ENCODE data around the gene MPND. TPM values are rescaled to one million over a fixed set of nuclear protein-coding genes. Genes with fewer than 3 reads are reported as not detected.

The MPND gene
- total and polyA plus RNA-seq, 4 donors = 10.8 to 47.4 (median 27.8) TPM

Other genes starting within 250 kb of the MPND start
- gene MAP2K2, start 219.4 kb upstream of the MPND start, total RNA-seq = 100 to 1,000 TPM in 1 of 2 donors, 10 to 100 TPM in 1; 72.6 to 121 TPM
- 100 to 1,000 TPM; 183 to 188 TPM for gene MAP2K2, start 219.4 kb upstream of the MPND start, polyA plus RNA-seq (ENCODE audit: insufficient read length in 2 of 2)
- gene CREB3L3, start 189.9 kb upstream of the MPND start, total RNA-seq = not detected
- under 1 TPM; 0.44 to 0.48 TPM for gene CREB3L3, start 189.9 kb upstream of the MPND start, polyA plus RNA-seq (ENCODE audit: insufficient read length in 2 of 2)
- gene SIRT6, start 161.0 kb upstream of the MPND start, total RNA-seq = 1 to 10 TPM; 8.1 to 9.1 TPM
- gene SIRT6, start 161.0 kb upstream of the MPND start, polyA plus RNA-seq (ENCODE audit: insufficient read length in 2 of 2) = 10 to 100 TPM; 39.8 to 45.4 TPM
- 1 to 10 TPM; 2.8 to 3.1 TPM for gene ANKRD24, start 160.9 kb upstream of the MPND start, total RNA-seq
- gene ANKRD24, start 160.9 kb upstream of the MPND start, polyA plus RNA-seq (ENCODE audit: insufficient read length in 2 of 2) = 10 to 100 TPM; 10.4 to 13.7 TPM
- gene EBI3, start 114.0 kb upstream of the MPND start, total RNA-seq = under 1 TPM; 0.69 to 0.77 TPM
- 1 to 10 TPM in 1 of 2 donors, under 1 TPM in 1; 0.89 to 1.6 TPM for gene EBI3, start 114.0 kb upstream of the MPND start, polyA plus RNA-seq (ENCODE audit: insufficient read length in 2 of 2)
- gene YJU2, start 96.5 kb upstream of the MPND start, total RNA-seq = 10 to 100 TPM; 12.5 to 25.2 TPM
- gene YJU2, start 96.5 kb upstream of the MPND start, polyA plus RNA-seq (ENCODE audit: insufficient read length in 2 of 2) = 10 to 100 TPM; 26.6 to 27.0 TPM
- 10 to 100 TPM in 1 of 2 donors, 1 to 10 TPM in 1; 6.7 to 10.4 TPM for gene SHD, start 64.3 kb upstream of the MPND start, total RNA-seq
- gene SHD, start 64.3 kb upstream of the MPND start, polyA plus RNA-seq (ENCODE audit: insufficient read length in 2 of 2) = 10 to 100 TPM; 68.4 to 77.1 TPM
- under 1 TPM; 0.79 to 0.94 TPM for gene TMIGD2, start 41.2 kb upstream of the MPND start, total RNA-seq
- gene TMIGD2, start 41.2 kb upstream of the MPND start, polyA plus RNA-seq (ENCODE audit: insufficient read length in 2 of 2) = 1 to 10 TPM; 1.1 to 1.6 TPM
- gene FSD1, start 39.0 kb upstream of the MPND start, total RNA-seq = 10 to 100 TPM; 15.9 to 34.4 TPM
- gene FSD1, start 39.0 kb upstream of the MPND start, polyA plus RNA-seq (ENCODE audit: insufficient read length in 2 of 2) = 100 to 1,000 TPM; 107 to 118 TPM
- gene STAP2, start 4.7 kb upstream of the MPND start, total RNA-seq = 10 to 100 TPM in 1 of 2 donors, 1 to 10 TPM in 1; 3.2 to 21.9 TPM
- gene STAP2, start 4.7 kb upstream of the MPND start, polyA plus RNA-seq (ENCODE audit: insufficient read length in 2 of 2) = 1 to 10 TPM; 5.2 to 8.5 TPM
- 10 to 100 TPM; 14.3 to 44.1 TPM for gene SH3GL1, start 57.0 kb downstream of the MPND start, total RNA-seq
- 100 to 1,000 TPM; 104 to 105 TPM for gene SH3GL1, start 57.0 kb downstream of the MPND start, polyA plus RNA-seq (ENCODE audit: insufficient read length in 2 of 2)
- 1 to 10 TPM; 6.2 to 9.3 TPM for gene CHAF1A, start 59.1 kb downstream of the MPND start, total RNA-seq
- 10 to 100 TPM; 14.2 to 16.9 TPM for gene CHAF1A, start 59.1 kb downstream of the MPND start, polyA plus RNA-seq (ENCODE audit: insufficient read length in 2 of 2)
- gene UBXN6, start 114.2 kb downstream of the MPND start, total RNA-seq = 10 to 100 TPM; 56.2 to 89.6 TPM
- gene UBXN6, start 114.2 kb downstream of the MPND start, polyA plus RNA-seq (ENCODE audit: insufficient read length in 2 of 2) = 100 to 1,000 TPM; 124 to 139 TPM
- 10 to 100 TPM; 23.5 to 45.3 TPM for gene HDGFL2, start 128.7 kb downstream of the MPND start, total RNA-seq
- 10 to 100 TPM; 83.5 to 91.2 TPM for gene HDGFL2, start 128.7 kb downstream of the MPND start, polyA plus RNA-seq (ENCODE audit: insufficient read length in 2 of 2)
- under 1 TPM; 0.30 to 0.50 TPM for gene PLIN4, start 174.9 kb downstream of the MPND start, total RNA-seq
- 1 to 10 TPM; 2.3 to 3.2 TPM for gene PLIN4, start 174.9 kb downstream of the MPND start, polyA plus RNA-seq (ENCODE audit: insufficient read length in 2 of 2)
- 1 to 10 TPM; 2.8 to 4.0 TPM for gene PLIN5, start 191.7 kb downstream of the MPND start, total RNA-seq
- 10 to 100 TPM; 14.7 to 18.5 TPM for gene PLIN5, start 191.7 kb downstream of the MPND start, polyA plus RNA-seq (ENCODE audit: insufficient read length in 2 of 2)
- gene LRG1, start 196.5 kb downstream of the MPND start, total RNA-seq = 1 to 10 TPM in 1 of 2 donors, under 1 TPM in 1; 0.39 to 1.3 TPM
- gene LRG1, start 196.5 kb downstream of the MPND start, polyA plus RNA-seq (ENCODE audit: insufficient read length in 2 of 2) = under 1 TPM; 0.36 to 0.54 TPM
- gene SEMA6B, start 216.1 kb downstream of the MPND start, total RNA-seq = 10 to 100 TPM in 1 of 2 donors, 1 to 10 TPM in 1; 8.7 to 19.0 TPM
- 10 to 100 TPM; 58.9 to 66.8 TPM for gene SEMA6B, start 216.1 kb downstream of the MPND start, polyA plus RNA-seq (ENCODE audit: insufficient read length in 2 of 2)